K562 (cell line): ENCODE data around the gene CMIP. TPM values are rescaled to one million over a fixed set of nuclear protein-coding genes. Genes with fewer than 3 reads are reported as not detected.

Source experiments
- ATAC-seq: fragments of 200-7000 bp; cut with Tn5 transposase; 3 replicates; pipeline ENCODE4 v1.9.1; 2020; ENCODE audit warnings: moderate library complexity
- BruUV-seq: library from RNA; stranded (reverse); fragments of 400-500 nt; replicated peaks from 2 replicates; lab custom pipeline; 2021; lab: Mats Ljungman, UMichigan
- CTCF ChIA-PET: fragments of 300-600 bp; formaldehyde crosslinking; extraction: SDS; loops from one replicate; lab custom pipeline; 2021; ENCODE audit warnings: low intra/inter-chr PET ratio; lab: Yijun Ruan, JAX
- POLR2A ChIA-PET: fragments of 300-600, 350-650 bp; sonication (Branson Sonifier 250); formaldehyde crosslinking; extraction: SDS; loops from one replicate; lab custom pipeline; 2021; ENCODE audit warnings: antibody characterized with exemption, inconsistent platforms; lab: Yijun Ruan, JAX
- DNase-seq, 4 experiments: peaks; one replicate each; pipeline versions ENCODE4 v3.0.0 to v3.0.0-alpha.2; 2011 to 2018; ENCODE audit warnings: low spot score in 3 of 4, mixed read lengths in 3 of 4; ENCODE audit errors: extremely low read depth in 1 of 4
- FAIRE-seq: peaks from 2 replicates; lab custom pipeline; 2011; peaks lifted over from hg19 to GRCh38; lab: Jason Lieb, UNC
- H2AFZ ChIP-seq: 2 replicates; pipeline ENCODE4 v1.6.0; 2011; ENCODE audit warnings: low read depth, low read length, control low read depth, inconsistent platforms
- H3K27ac ChIP-seq: fragments of 200-600 bp; 3 replicates; pipeline ENCODE4 v1.8.0; 2011; ENCODE audit warnings: low read depth, mild to moderate bottlenecking, control low read depth, inconsistent platforms, low read length, moderate library complexity, mixed read lengths; ENCODE audit errors: extremely low read depth
- H3K27me3 ChIP-seq, 2 experiments: fragments of 300-600 bp in 1 of 2; 2 replicates in 1 of 2; 3 replicates in 1 of 2; pipeline versions ENCODE4 v1.6.0 to v1.8.0; 2011; ENCODE audit warnings: inconsistent platforms in 2 of 2, low read length in 2 of 2, mild to moderate bottlenecking in 1 of 2, mixed read lengths in 1 of 2, moderate library complexity in 1 of 2; ENCODE audit not compliant: control insufficient read depth in 2 of 2, insufficient read depth in 2 of 2
- H3K36me3 ChIP-seq: fragments of 300-600 bp; 3 replicates; pipeline ENCODE4 v1.8.0; 2011; ENCODE audit warnings: mild to moderate bottlenecking, low read length, inconsistent platforms; ENCODE audit not compliant: control insufficient read depth, insufficient read depth
- H3K4me1 ChIP-seq, 2 experiments: fragments of 200-600 bp in 1 of 2; replicated peaks in 1 of 2; 2 replicates in 1 of 2; 3 replicates in 1 of 2; pipeline versions ENCODE4 v1.5.1 to v1.8.0; 2011; ENCODE audit warnings: inconsistent platforms in 2 of 2, low read length in 2 of 2, mild to moderate bottlenecking in 1 of 2, mixed read lengths in 1 of 2, moderate library complexity in 1 of 2; ENCODE audit not compliant: control insufficient read depth in 2 of 2, insufficient read depth in 2 of 2
- H3K4me2 ChIP-seq: 2 replicates; pipeline ENCODE4 v1.6.1; 2011; ENCODE audit warnings: low read length, control low read depth, inconsistent platforms, mixed read lengths; ENCODE audit not compliant: insufficient read depth
- H3K4me3 ChIP-seq: fragments of 200-600 bp; sonication (generic), shearing (Covaris generic); 2 replicates; pipeline ENCODE4 v1.5.1; 2016; ENCODE audit warnings: control low read depth, inconsistent platforms
- H3K79me2 ChIP-seq: fragments of 200-600 bp; 3 replicates; pipeline ENCODE4 v1.8.0; 2011; ENCODE audit warnings: low read length, inconsistent platforms; ENCODE audit not compliant: control insufficient read depth, insufficient read depth
- H3K9ac ChIP-seq, 2 experiments: 2 replicates each; pipeline versions ENCODE4 v1.6.0 to v1.6.1; 2011; ENCODE audit warnings: low read depth in 2 of 2, low read length in 2 of 2, control low read depth in 1 of 2, inconsistent platforms in 1 of 2, mild to moderate bottlenecking in 1 of 2, mixed read lengths in 1 of 2; ENCODE audit not compliant: insufficient read depth in 1 of 2
- H3K9me1 ChIP-seq: one replicate; pipeline ENCODE4 v1.6.0; 2011; ENCODE audit warnings: inconsistent platforms, mild to moderate bottlenecking, low read length, moderate library complexity; ENCODE audit not compliant: control insufficient read depth, insufficient read depth
- H3K9me3 ChIP-seq: replicated peaks from 2 replicates; pipeline ENCODE4 v1.5.1; 2011; ENCODE audit warnings: low read depth, low read length, inconsistent platforms; ENCODE audit not compliant: control insufficient read depth, insufficient read depth
- H4K20me1 ChIP-seq: replicated peaks from 2 replicates; pipeline ENCODE4 v1.6.1; 2011; ENCODE audit warnings: low read length, inconsistent platforms, mixed read lengths; ENCODE audit not compliant: control insufficient read depth, insufficient read depth
- MECOM ChIP-seq: fragments of 250-450 bp; sonication (Bioruptor Pico); IDR thresholded peaks from 2 replicates; pipeline ENCODE4 v1.8.0; 2022; ENCODE audit warnings: inconsistent platforms
- SRF ChIP-seq, 2 experiments: fragments of 250-450, 450-650 bp in 1 of 2; sonication (Bioruptor Pico) in 1 of 2; sonication (generic) in 1 of 2; formaldehyde crosslinking; IDR thresholded peaks; 2 replicates each; pipeline versions ENCODE4 v1.5.0 to v1.5.1; 2020 to 2022; ENCODE audit warnings: mild to moderate bottlenecking in 1 of 2, missing genetic modification reagents in 1 of 2
- ZNF184 ChIP-seq: sonication (generic); formaldehyde crosslinking; IDR thresholded peaks from 2 replicates; pipeline ENCODE4 v1.5.0; 2020; ENCODE audit warnings: missing genetic modification reagents
- WGBS: fragments of 100-300 bp; shearing (Covaris generic); methylation state at CpG from one replicate; pipeline ENCODE4 v1.1.6; 2016; ENCODE audit warnings: low coverage, mixed read lengths; ENCODE audit not compliant: insufficient coverage; ENCODE audit errors: missing lambda C conversion rate; 5-methylcytosine and 5-hydroxymethylcytosine counted together
- in situ Hi-C: fragments of 300-500 bp; cut with MboI; formaldehyde crosslinking; loops from 4 replicates; pipeline ENCODE4 v1.15.0; 2018; ENCODE audit warnings: inconsistent platforms, mixed read lengths
- intact Hi-C: fragments of 100-400 bp; cut with micrococcal nuclease; formaldehyde crosslinking; loops from 2 replicates; pipeline ENCODE4 v1.14.2; 2022
- polyA plus RNA-seq, 8 experiments: library from polyadenylated mRNA; depleted of rRNA in 4 of 8; stranded (reverse) in 5 of 8; unstranded in 3 of 8; fragments of >200 nt; fragmentation: Nextera tagmentation in 2 of 8; fragmentation: Illumina TruSeq in 1 of 8; extraction: Ambion mirVana in 2 of 8; extraction: Trizol in 1 of 8; gene quantifications; 2 replicates each; pipeline versions ENCODE4 v1.2.1 to v1.2.3, GENCODE V29; 2011 to 2014; ENCODE audit warnings: inconsistent platforms in 1 of 8, missing spikeins in 1 of 8
- total RNA-seq, 7 experiments: library from RNA; depleted of rRNA in 6 of 7; stranded (reverse); fragments of >200 nt in 6 of 7; fragmentation: Illumina TruSeq in 2 of 7; extraction: Trizol in 2 of 7; gene quantifications; 2 replicates each; pipeline versions ENCODE4 v1.2.1 to v1.2.3, GENCODE V29; 2011 to 2021; ENCODE audit warnings: low replicate concordance in 1 of 7
- TF ChIP-seq, protein P1 (sequence below), 2 experiments: fragments of 450-650 bp; IDR thresholded peaks; 2 replicates each; pipeline ENCODE4 v1.6.1; 2016

CMIP gene
- total and polyA plus RNA-seq, 9 of the 15 experiments (the other 6 are each of a cell fraction or from before 2014, with no cell fraction given) = 0.94 to 82.5 (median 10.3) TPM

DNA sequence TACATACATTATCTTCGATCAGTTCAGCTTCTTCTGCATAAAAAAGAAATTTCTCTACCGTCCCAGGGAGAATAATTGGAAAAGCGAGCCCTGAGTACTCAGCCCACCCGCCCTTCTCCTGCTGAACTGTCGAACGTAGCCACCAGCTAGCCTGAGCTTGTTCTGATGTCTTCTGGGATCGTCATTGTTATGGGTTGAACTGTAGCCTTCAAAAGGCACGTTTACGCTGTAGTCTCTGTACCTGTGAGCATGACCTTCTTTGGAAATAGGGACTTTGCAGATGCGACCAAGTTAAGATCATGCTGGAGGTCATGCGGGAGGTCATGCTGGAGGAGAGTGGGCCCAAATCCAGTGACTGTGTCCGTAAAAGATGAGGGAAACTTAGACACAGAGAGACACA is 86.2 kb downstream of the CMIP start:
- BruUV-seq = no TSS peak
- TF ChIP-seq MECOM (no peak), ZNF184 (CRISPR knock-in tag) (no peak), SRF (CRISPR knock-in tag; IDR thresholded peaks at IDR 0.05) (peak in 1 of 2 experiments; percentile 84; a peak in 2 of 4 replicates)
- TF ChIP-seq, protein P1, sequence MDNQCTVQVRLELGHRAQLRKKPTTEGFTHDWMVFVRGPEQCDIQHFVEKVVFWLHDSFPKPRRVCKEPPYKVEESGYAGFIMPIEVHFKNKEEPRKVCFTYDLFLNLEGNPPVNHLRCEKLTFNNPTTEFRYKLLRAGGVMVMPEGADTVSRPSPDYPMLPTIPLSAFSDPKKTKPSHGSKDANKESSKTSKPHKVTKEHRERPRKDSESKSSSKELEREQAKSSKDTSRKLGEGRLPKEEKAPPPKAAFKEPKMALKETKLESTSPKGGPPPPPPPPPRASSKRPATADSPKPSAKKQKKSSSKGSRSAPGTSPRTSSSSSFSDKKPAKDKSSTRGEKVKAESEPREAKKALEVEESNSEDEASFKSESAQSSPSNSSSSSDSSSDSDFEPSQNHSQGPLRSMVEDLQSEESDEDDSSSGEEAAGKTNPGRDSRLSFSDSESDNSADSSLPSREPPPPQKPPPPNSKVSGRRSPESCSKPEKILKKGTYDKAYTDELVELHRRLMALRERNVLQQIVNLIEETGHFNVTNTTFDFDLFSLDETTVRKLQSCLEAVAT (IDR thresholded peaks at IDR 0.05) = no peak
- 85% methylated on average over 12 of the region's 12 CpGs for WGBS
- H3K4me1 ChIP-seq = peaks cover 28 to 30% of the 10 kb centered on the region in 2 experiments
- no peak overlapping the region for H2AFZ ChIP-seq
- no peaks in the 10 kb centered on the region for H3K27me3 ChIP-seq
- FAIRE-seq = no peak
- H3K36me3 ChIP-seq = peaks cover 2% of the 10 kb centered on the region; the same call in 1 of the 3 replicates
- no peak for DNase-seq
- H3K9me3 ChIP-seq = no peaks in the 10 kb centered on the region
- intact Hi-C loops = no loop called here
- H3K9ac ChIP-seq = peak overlapping the region in 1 of 2 experiments; percentile 70; a peak in 1 of 4 replicates
- H3K4me3 ChIP-seq = no peak overlapping the region
- no peak overlapping the region for H3K27ac ChIP-seq
- no peak for ATAC-seq
- in situ Hi-C loops = no loop called here
- H3K4me2 ChIP-seq = no peak overlapping the region
- POLR2A ChIA-PET = interaction anchor here (0.8 to 1.1 kb wide), 2 partner anchors 9 to 13 kb away, joined by 3 to 4 read pairs; no protein-coding TSS in a partner anchor
- peaks cover 9% of the 10 kb centered on the region for H4K20me1 ChIP-seq
- peaks cover 6% of the 10 kb centered on the region for H3K9me1 ChIP-seq
- CTCF ChIA-PET = no interaction called here
- peaks cover 95% of the 10 kb centered on the region for H3K79me2 ChIP-seq
